K562 (cell line): ENCODE results near the gene GCN1. TPM values are rescaled to one million over a fixed set of nuclear protein-coding genes. Genes with fewer than 3 reads are reported as not detected.

Experiments
- ARID4B ChIP-seq: sonication (generic); formaldehyde crosslinking; IDR thresholded peaks from 2 replicates; pipeline ENCODE4 v1.8.0; 2022; ENCODE audit warnings: mild to moderate bottlenecking, missing genetic modification reagents
- ASH1L ChIP-seq: fragments of 450-650 bp; IDR thresholded peaks from 2 replicates; pipeline ENCODE4 v1.6.1; 2018; ENCODE audit warnings: borderline replicate concordance, mild to moderate bottlenecking, low read depth; ENCODE audit not compliant: partially characterized antibody
- ATF6 ChIP-seq: sonication (generic); formaldehyde crosslinking; IDR thresholded peaks from 2 replicates; pipeline ENCODE4 v1.4.0; 2020; ENCODE audit warnings: mild to moderate bottlenecking, missing genetic modification reagents
- COPS2 ChIP-seq: fragments of 450-650 bp; conservative IDR thresholded peaks from 2 replicates; pipeline ENCODE4 v1.6.1; 2016; ENCODE audit warnings: mild to moderate bottlenecking, moderate library complexity
- ETV1 ChIP-seq: fragments of 450-650 bp; conservative IDR thresholded peaks from 2 replicates; pipeline ENCODE4 v1.6.1; 2016; ENCODE audit warnings: missing genetic modification characterization, control low read depth, low read depth, missing compliant biosample characterization
- FOXM1 ChIP-seq, 2 experiments: fragments of 450-650 bp in 1 of 2; sonication (generic) in 1 of 2; formaldehyde crosslinking in 1 of 2; IDR thresholded peaks; 2 replicates each; pipeline versions ENCODE4 v1.6.1 to v1.9.0; 2017 to 2022; ENCODE audit warnings: low read depth in 2 of 2, mild to moderate bottlenecking in 2 of 2, missing genetic modification reagents in 1 of 2, moderate library complexity in 1 of 2
- KLF16 ChIP-seq: IDR thresholded peaks from 2 replicates; pipeline ENCODE4 v1.6.1; 2016; ENCODE audit warnings: antibody characterized with exemption
- PRPF4 ChIP-seq: fragments of 200-400 bp; formaldehyde crosslinking; IDR thresholded peaks from one replicate; pipeline ENCODE4 v1.6.1; 2017; ENCODE audit warnings: low read length, low read depth, mild to moderate bottlenecking; ENCODE audit not compliant: insufficient read depth, poor library complexity, severe bottlenecking
- SETDB1 ChIP-seq: IDR thresholded peaks from one replicate; pipeline ENCODE4 v1.6.1; 2012; ENCODE audit warnings: low read length, control low read depth, inconsistent platforms
- ZNF124 ChIP-seq: sonication (generic); formaldehyde crosslinking; IDR thresholded peaks from 2 replicates; pipeline ENCODE4 v1.8.1; 2022; ENCODE audit warnings: missing genetic modification reagents
- ZNF311 ChIP-seq: fragments of 250-450 bp; sonication (Bioruptor Pico); IDR thresholded peaks from 2 replicates; pipeline ENCODE4 v1.4.0; 2020; ENCODE audit warnings: mild to moderate bottlenecking, moderate library complexity
- ZNF407 ChIP-seq: fragments of 450-650 bp; IDR thresholded peaks from 2 replicates; pipeline ENCODE4 v1.6.1; 2016; ENCODE audit warnings: low read depth
- ZNF77 ChIP-seq: fragments of 250-450 bp; sonication (Bioruptor Pico); IDR thresholded peaks from 2 replicates; pipeline ENCODE4 v1.5.0; 2020
- polyA plus RNA-seq, 8 experiments: library from polyadenylated mRNA; depleted of rRNA in 4 of 8; stranded (reverse) in 5 of 8; unstranded in 3 of 8; fragments of >200 nt; fragmentation: Nextera tagmentation in 2 of 8; fragmentation: Illumina TruSeq in 1 of 8; extraction: Ambion mirVana in 2 of 8; extraction: Trizol in 1 of 8; gene quantifications; 2 replicates each; pipeline versions ENCODE4 v1.2.1 to v1.2.3, GENCODE V29; 2011 to 2014; ENCODE audit warnings: inconsistent platforms in 1 of 8, missing spikeins in 1 of 8
- total RNA-seq, 7 experiments: library from RNA; depleted of rRNA in 6 of 7; stranded (reverse); fragments of >200 nt in 6 of 7; fragmentation: Illumina TruSeq in 2 of 7; extraction: Trizol in 2 of 7; gene quantifications; 2 replicates each; pipeline versions ENCODE4 v1.2.1 to v1.2.3, GENCODE V29; 2011 to 2021; ENCODE audit warnings: low replicate concordance in 1 of 7

Gene GCN1
- total and polyA plus RNA-seq, 9 of the 15 experiments (the other 6 are each of a cell fraction or from before 2014, with no cell fraction given) = 11.9 to 190 (median 51.7) TPM

GRCh38 chr12:120242275-120242799, 47.8 kb upstream of the GCN1 start (continued):
- peak; percentile 68; the same call in 1 of the 2 replicates for TF ChIP-seq ARID4B (CRISPR knock-in tag)
- TF ChIP-seq ASH1L = no peak
- no peak for TF ChIP-seq ZNF77 (CRISPR knock-in tag)
- TF ChIP-seq SETDB1 = no peak
- peak; percentile 67; the same call in 1 of the 2 replicates for TF ChIP-seq ATF6
- TF ChIP-seq ZNF407 = no peak
- peak; percentile 96 for TF ChIP-seq KLF16
- 0 out of 2 replicates have a peak, but pooled peaks have one; percentile 63 for TF ChIP-seq ZNF311
- no peak for TF ChIP-seq ZNF124 (CRISPR knock-in tag)
- peak; percentile 84 for TF ChIP-seq FOXM1 (IDR thresholded peaks at IDR 0.05; ENCODE audit: low read depth)
- no peak for TF ChIP-seq FOXM1 (CRISPR knock-in tag; IDR thresholded peaks at IDR 0.05; ENCODE audit: low read depth)
- TF ChIP-seq PRPF4 = no peak
- no peak for TF ChIP-seq COPS2
- TF ChIP-seq ETV1 (tag) = peak; percentile 87
